ENCODE measurements around the gene SNX9.

The SNX9 gene

GRCh38 chr6:157987788-157988699 is 165.0 kb downstream of the SNX9 start:
- Histone ChIP-seq H3K4me3 (ENCODE audit: insufficient read depth, low read depth, low read length, poor library complexity, severe bottlenecking) (no peak overlapping the region), H3K27ac (ENCODE audit: insufficient read depth, low read length, poor library complexity, severe bottlenecking) (no peak overlapping the region), H3K36me3 (ENCODE audit: control insufficient read depth, insufficient read depth, low read length) (no peaks in the 10 kb centered on the region), H3K9me3 (ENCODE audit: control insufficient read depth, low read length) (no peaks in the 10 kb centered on the region), H3K27me3 (replicated peaks; ENCODE audit: control insufficient read depth, insufficient read depth, low read length, poor library complexity, severe bottlenecking) (no peaks in the 10 kb centered on the region), H3K4me1 (ENCODE audit: control insufficient read depth, insufficient read depth, low read length, poor library complexity, severe bottlenecking) (peaks cover 40% of the 10 kb centered on the region)
- DNase-seq: no peak

- Histone ChIP-seq H3K4me1 (ENCODE audit: control insufficient read depth, insufficient read depth, low read length, poor library complexity, severe bottlenecking) (peaks cover 39% of the 10 kb centered on the region), H3K36me3 (ENCODE audit: control insufficient read depth, insufficient read depth, low read length) (no peaks in the 10 kb centered on the region), H3K27me3 (replicated peaks; ENCODE audit: control insufficient read depth, insufficient read depth, low read length, poor library complexity, severe bottlenecking) (no peaks in the 10 kb centered on the region), H3K4me3 (ENCODE audit: insufficient read depth, low read depth, low read length, poor library complexity, severe bottlenecking) (no peak overlapping the region), H3K27ac (ENCODE audit: insufficient read depth, low read length, poor library complexity, severe bottlenecking) (no peak overlapping the region), H3K9me3 (ENCODE audit: control insufficient read depth, low read length) (no peaks in the 10 kb centered on the region)
- no peak for DNase-seq
Measured at GRCh38 chr6:157988700-157989063, 165.6 kb downstream of the SNX9 start.

GRCh38 chr6:157989541-157990289 is 166.7 kb downstream of the SNX9 start:
- peaks cover 31% of the 10 kb centered on the region for H3K4me1 ChIP-seq (ENCODE audit: control insufficient read depth, insufficient read depth, low read length, poor library complexity, severe bottlenecking)
- no peak overlapping the region for H3K27ac ChIP-seq (ENCODE audit: insufficient read depth, low read length, poor library complexity, severe bottlenecking)
- H3K9me3 ChIP-seq (ENCODE audit: control insufficient read depth, low read length): no peaks in the 10 kb centered on the region
- no peaks in the 10 kb centered on the region for H3K27me3 ChIP-seq (replicated peaks; ENCODE audit: control insufficient read depth, insufficient read depth, low read length, poor library complexity, severe bottlenecking)
- no peak overlapping the region for H3K4me3 ChIP-seq (ENCODE audit: insufficient read depth, low read depth, low read length, poor library complexity, severe bottlenecking)
- no peaks in the 10 kb centered on the region for H3K36me3 ChIP-seq (ENCODE audit: control insufficient read depth, insufficient read depth, low read length)
- DNase-seq: no peak

GRCh38 chr6:157990321-157991066 is 167.4 kb downstream of the SNX9 start:
- H3K27me3 ChIP-seq (replicated peaks; ENCODE audit: control insufficient read depth, insufficient read depth, low read length, poor library complexity, severe bottlenecking): no peaks in the 10 kb centered on the region
- H3K4me1 ChIP-seq (ENCODE audit: control insufficient read depth, insufficient read depth, low read length, poor library complexity, severe bottlenecking): peaks cover 23% of the 10 kb centered on the region
- H3K4me3 ChIP-seq (ENCODE audit: insufficient read depth, low read depth, low read length, poor library complexity, severe bottlenecking): peak overlapping the region; percentile 18
- H3K27ac ChIP-seq (ENCODE audit: insufficient read depth, low read length, poor library complexity, severe bottlenecking): peak overlapping the region; percentile 9
- H3K36me3 ChIP-seq (ENCODE audit: control insufficient read depth, insufficient read depth, low read length): no peaks in the 10 kb centered on the region
- no peaks in the 10 kb centered on the region for H3K9me3 ChIP-seq (ENCODE audit: control insufficient read depth, low read length)
- DNase-seq: no peak

- H3K27ac ChIP-seq (ENCODE audit: insufficient read depth, low read length, poor library complexity, severe bottlenecking): no peak overlapping the region
- H3K9me3 ChIP-seq (ENCODE audit: control insufficient read depth, low read length): no peaks in the 10 kb centered on the region
- no peaks in the 10 kb centered on the region for H3K36me3 ChIP-seq (ENCODE audit: control insufficient read depth, insufficient read depth, low read length)
- H3K4me3 ChIP-seq (ENCODE audit: insufficient read depth, low read depth, low read length, poor library complexity, severe bottlenecking): no peak overlapping the region
- H3K4me1 ChIP-seq (ENCODE audit: control insufficient read depth, insufficient read depth, low read length, poor library complexity, severe bottlenecking): peaks cover 22% of the 10 kb centered on the region
- no peaks in the 10 kb centered on the region for H3K27me3 ChIP-seq (replicated peaks; ENCODE audit: control insufficient read depth, insufficient read depth, low read length, poor library complexity, severe bottlenecking)
- no peak for DNase-seq
Measured at GRCh38 chr6:157991067-157991432, 168.0 kb downstream of the SNX9 start.

GRCh38 chr6:157993076-157993475 is 170.0 kb downstream of the SNX9 start:
- Histone ChIP-seq H3K27me3 (replicated peaks; ENCODE audit: control insufficient read depth, insufficient read depth, low read length, poor library complexity, severe bottlenecking) (no peaks in the 10 kb centered on the region), H3K4me1 (ENCODE audit: control insufficient read depth, insufficient read depth, low read length, poor library complexity, severe bottlenecking) (peaks cover 19% of the 10 kb centered on the region), H3K36me3 (ENCODE audit: control insufficient read depth, insufficient read depth, low read length) (no peaks in the 10 kb centered on the region), H3K27ac (ENCODE audit: insufficient read depth, low read length, poor library complexity, severe bottlenecking) (no peak overlapping the region), H3K4me3 (ENCODE audit: insufficient read depth, low read depth, low read length, poor library complexity, severe bottlenecking) (no peak overlapping the region), H3K9me3 (ENCODE audit: control insufficient read depth, low read length) (no peaks in the 10 kb centered on the region)
- DNase-seq: no peak

GRCh38 chr6:157994125-157994795 is 171.2 kb downstream of the SNX9 start:
- H3K27ac ChIP-seq (ENCODE audit: insufficient read depth, low read length, poor library complexity, severe bottlenecking): no peak overlapping the region

More at GRCh38 chr6:157994125-157994795, 171.2 kb downstream of the SNX9 start:
- Histone ChIP-seq H3K4me1 (ENCODE audit: control insufficient read depth, insufficient read depth, low read length, poor library complexity, severe bottlenecking) (peaks cover 16% of the 10 kb centered on the region), H3K36me3 (ENCODE audit: control insufficient read depth, insufficient read depth, low read length) (no peaks in the 10 kb centered on the region), H3K4me3 (ENCODE audit: insufficient read depth, low read depth, low read length, poor library complexity, severe bottlenecking) (no peak overlapping the region), H3K27me3 (replicated peaks; ENCODE audit: control insufficient read depth, insufficient read depth, low read length, poor library complexity, severe bottlenecking) (no peaks in the 10 kb centered on the region), H3K9me3 (ENCODE audit: control insufficient read depth, low read length) (no peaks in the 10 kb centered on the region)
- no peak for DNase-seq

Data from effector memory CD4-positive, alpha-beta T cell (primary cell).